Memory B cell (primary cell): ENCODE measurements around the gene GNA14.

Experiments used
- ATAC-seq: fragments of 150-1000 bp; cut with Tn5 transposase; 2 replicates; pipeline ENCODE4 v1.10.0; 2021; ENCODE audit warnings: low read depth, mild to moderate bottlenecking, moderate library complexity
- DNase-seq, 2 donors: peaks; one replicate each; pipeline ENCODE4 v3.0.0; 2022; ENCODE audit warnings: low spot score in 2 of 2
- H3K27ac Mint-ChIP-seq: one replicate; pipeline ENCODE4 v1.8.0; 2022; ENCODE audit warnings: mild to moderate bottlenecking, moderate library complexity, mixed read lengths
- H3K27me3 Mint-ChIP-seq: one replicate; pipeline ENCODE4 v1.8.0; 2022; ENCODE audit warnings: mixed read lengths
- H3K36me3 Mint-ChIP-seq: one replicate; pipeline ENCODE4 v1.8.0; 2022; ENCODE audit warnings: mild to moderate bottlenecking, mixed read lengths
- H3K4me1 Mint-ChIP-seq: one replicate; pipeline ENCODE4 v1.8.0; 2022; ENCODE audit warnings: mixed read lengths
- H3K4me3 Mint-ChIP-seq: one replicate; pipeline ENCODE4 v1.8.0; 2022; ENCODE audit warnings: mild to moderate bottlenecking, moderate library complexity, mixed read lengths
- H3K9me3 Mint-ChIP-seq: one replicate; pipeline ENCODE4 v1.8.0; 2022; ENCODE audit warnings: mixed read lengths

The GNA14 gene

DNA sequence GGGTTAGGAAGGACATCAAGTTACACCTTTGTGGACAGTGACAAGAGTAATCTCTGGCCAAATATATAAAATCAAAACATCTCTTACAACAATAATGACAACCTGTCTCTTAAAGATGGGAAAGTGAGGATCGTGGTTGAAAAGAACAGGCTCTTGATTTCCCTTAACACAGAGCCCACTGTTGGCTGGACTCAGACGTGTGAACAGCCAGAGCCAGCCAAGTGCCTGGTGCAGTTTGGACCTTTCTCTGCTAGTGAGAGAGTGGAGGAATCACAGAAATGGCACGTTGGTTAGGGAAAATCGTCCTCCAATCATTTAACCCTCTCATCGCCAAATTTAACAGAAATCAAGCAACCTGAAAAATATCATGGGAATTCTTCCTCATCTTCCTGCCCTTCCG, 131.3 kb downstream of the GNA14 start:
- Mint-ChIP-seq H3K27ac (no peak overlapping the region), H3K4me1 (no peaks in the 10 kb centered on the region), H3K9me3 (no peaks in the 10 kb centered on the region), H3K4me3 (no peak overlapping the region), H3K36me3 (no peaks in the 10 kb centered on the region), H3K27me3 (peaks cover 10% of the 10 kb centered on the region)
- ATAC-seq: no peak
- no peak for DNase-seq

GRCh38 chr9:77514886-77515711, 133.0 kb downstream of the GNA14 start:
- Mint-ChIP-seq H3K27me3 (peaks cover 8% of the 10 kb centered on the region), H3K36me3 (no peaks in the 10 kb centered on the region), H3K4me3 (no peak overlapping the region), H3K4me1 (no peaks in the 10 kb centered on the region), H3K27ac (no peak overlapping the region), H3K9me3 (no peaks in the 10 kb centered on the region)
- ATAC-seq: no peak
- no peak for DNase-seq

- Mint-ChIP-seq H3K27ac (no peak overlapping the region), H3K27me3 (peaks cover 8% of the 10 kb centered on the region), H3K9me3 (no peaks in the 10 kb centered on the region), H3K4me1 (no peaks in the 10 kb centered on the region), H3K36me3 (no peaks in the 10 kb centered on the region), H3K4me3 (no peak overlapping the region)
- no peak for ATAC-seq
- no peak for DNase-seq
Measured at GRCh38 chr9:77513457-77513856, 134.7 kb downstream of the GNA14 start.

- no peak overlapping the region for H3K27ac Mint-ChIP-seq
- no peak overlapping the region for H3K4me3 Mint-ChIP-seq
- H3K9me3 Mint-ChIP-seq: no peaks in the 10 kb centered on the region
- ATAC-seq: no peak
- H3K36me3 Mint-ChIP-seq: no peaks in the 10 kb centered on the region
- DNase-seq: no peak
- no peaks in the 10 kb centered on the region for H3K4me1 Mint-ChIP-seq
- peaks cover 8% of the 10 kb centered on the region for H3K27me3 Mint-ChIP-seq
Measured at GRCh38 chr9:77512876-77513275, 135.2 kb downstream of the GNA14 start.

DNA sequence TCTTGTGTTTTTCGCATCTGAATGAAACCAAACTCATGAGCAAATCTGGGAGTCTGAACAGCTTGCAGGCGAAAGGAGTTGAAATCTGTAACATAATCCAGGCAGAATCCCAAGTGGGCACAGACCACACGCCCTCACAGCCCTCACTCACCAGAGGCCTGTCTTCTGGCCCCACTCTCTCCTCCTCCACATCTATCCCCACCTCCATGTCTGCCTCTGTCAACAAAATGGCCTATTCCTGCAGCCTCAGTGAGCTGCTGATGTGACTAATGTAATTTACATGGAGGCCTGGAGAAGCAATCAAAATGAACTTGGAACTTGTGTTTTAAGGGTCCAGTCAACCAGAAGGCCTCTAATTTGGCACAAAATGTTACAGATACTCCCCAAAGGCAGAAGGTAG, 136.6 kb downstream of the GNA14 start:
- no peak overlapping the region for H3K27ac Mint-ChIP-seq
- no peaks in the 10 kb centered on the region for H3K36me3 Mint-ChIP-seq
- DNase-seq: no peak
- no peaks in the 10 kb centered on the region for H3K4me1 Mint-ChIP-seq
- peaks cover 8% of the 10 kb centered on the region for H3K27me3 Mint-ChIP-seq
- H3K4me3 Mint-ChIP-seq: no peak overlapping the region
- ATAC-seq: no peak
- H3K9me3 Mint-ChIP-seq: no peaks in the 10 kb centered on the region

GRCh38 chr9:77510666-77511065, 137.5 kb downstream of the GNA14 start:
- ATAC-seq (no peak), DNase-seq (no peak)
- no peaks in the 10 kb centered on the region for H3K36me3 Mint-ChIP-seq
- H3K4me3 Mint-ChIP-seq: no peak overlapping the region
- H3K27me3 Mint-ChIP-seq: peaks cover 8% of the 10 kb centered on the region
- H3K27ac Mint-ChIP-seq: no peak overlapping the region
- H3K9me3 Mint-ChIP-seq: no peaks in the 10 kb centered on the region
- H3K4me1 Mint-ChIP-seq: no peaks in the 10 kb centered on the region

GRCh38 chr9:77508396-77508795, 139.7 kb downstream of the GNA14 start:
- Mint-ChIP-seq H3K36me3 (no peaks in the 10 kb centered on the region), H3K4me1 (no peaks in the 10 kb centered on the region), H3K27ac (no peak overlapping the region), H3K27me3 (peaks cover 6% of the 10 kb centered on the region), H3K4me3 (no peak overlapping the region), H3K9me3 (no peaks in the 10 kb centered on the region)
- DNase-seq: no peak
- ATAC-seq: no peak

DNA sequence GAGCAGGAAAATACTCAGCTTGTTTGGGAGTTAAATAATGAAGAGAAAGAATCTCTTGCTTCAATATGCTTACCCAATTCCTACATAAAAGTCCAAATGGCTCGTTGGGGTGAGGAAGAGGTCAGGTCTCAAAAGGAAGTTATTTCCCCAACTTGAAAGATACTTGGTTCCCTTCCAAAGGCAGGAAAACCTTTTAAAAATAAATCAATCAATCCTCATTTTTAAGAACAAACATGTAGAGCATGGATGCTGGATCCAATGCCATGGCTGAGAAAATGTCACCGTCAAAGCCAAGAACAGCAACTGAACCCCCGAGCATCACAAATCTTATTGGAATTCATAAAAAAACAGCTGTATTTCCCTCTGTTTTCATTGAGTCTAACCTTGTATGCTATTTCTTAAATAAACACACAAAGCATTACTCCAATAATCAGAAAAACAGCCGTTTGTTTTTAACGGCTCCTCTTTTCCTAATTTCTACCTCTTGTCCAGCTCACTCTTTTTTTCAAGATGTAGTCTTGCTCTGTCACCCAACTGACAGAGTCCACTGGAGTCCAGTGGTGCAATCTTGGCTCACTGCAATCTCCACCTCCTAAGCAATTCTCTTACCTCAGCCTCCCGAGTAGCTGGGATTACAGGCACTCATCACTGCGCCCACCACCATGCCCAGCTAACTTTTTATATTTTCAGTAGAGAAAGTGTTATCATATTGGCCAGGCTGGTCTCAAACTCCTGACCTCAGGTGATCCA, 140.7 kb downstream of the GNA14 start:
- no peaks in the 10 kb centered on the region for H3K4me1 Mint-ChIP-seq
- ATAC-seq: no peak

GRCh38 chr9:77505232-77505631, 142.9 kb downstream of the GNA14 start:
- Mint-ChIP-seq H3K9me3 (no peaks in the 10 kb centered on the region), H3K27me3 (peaks cover 8% of the 10 kb centered on the region)
- no peak for ATAC-seq

More for the DNA sequence above, 140.7 kb downstream of the GNA14 start:
- H3K27ac Mint-ChIP-seq: no peak overlapping the region
- DNase-seq: no peak
- H3K27me3 Mint-ChIP-seq: peaks cover 6% of the 10 kb centered on the region
- no peak overlapping the region for H3K4me3 Mint-ChIP-seq
- no peaks in the 10 kb centered on the region for H3K36me3 Mint-ChIP-seq
- H3K9me3 Mint-ChIP-seq: no peaks in the 10 kb centered on the region

GRCh38 chr9:77502568-77502967, 145.6 kb downstream of the GNA14 start:
- Mint-ChIP-seq H3K27ac (no peak overlapping the region), H3K4me1 (no peaks in the 10 kb centered on the region), H3K36me3 (no peaks in the 10 kb centered on the region), H3K4me3 (no peak overlapping the region), H3K9me3 (no peaks in the 10 kb centered on the region), H3K27me3 (peaks cover 5% of the 10 kb centered on the region)
- ATAC-seq: no peak
- DNase-seq: no peak

More at GRCh38 chr9:77505232-77505631, 142.9 kb downstream of the GNA14 start:
- no peak overlapping the region for H3K27ac Mint-ChIP-seq
- DNase-seq: no peak
- no peaks in the 10 kb centered on the region for H3K36me3 Mint-ChIP-seq
- no peak overlapping the region for H3K4me3 Mint-ChIP-seq
- H3K4me1 Mint-ChIP-seq: no peaks in the 10 kb centered on the region

GRCh38 chr9:77498891-77499290, 149.2 kb downstream of the GNA14 start:
- no peaks in the 10 kb centered on the region for H3K36me3 Mint-ChIP-seq
- no peaks in the 10 kb centered on the region for H3K9me3 Mint-ChIP-seq
- H3K27me3 Mint-ChIP-seq: peaks cover 1% of the 10 kb centered on the region
- H3K27ac Mint-ChIP-seq: no peak overlapping the region
- no peak for DNase-seq
- no peaks in the 10 kb centered on the region for H3K4me1 Mint-ChIP-seq
- H3K4me3 Mint-ChIP-seq: no peak overlapping the region
- no peak for ATAC-seq

- no peak overlapping the region for H3K4me3 Mint-ChIP-seq
- no peak overlapping the region for H3K27ac Mint-ChIP-seq
- DNase-seq (no peak), ATAC-seq (no peak)
- peaks cover 1% of the 10 kb centered on the region for H3K27me3 Mint-ChIP-seq
- H3K4me1 Mint-ChIP-seq: no peaks in the 10 kb centered on the region
- no peaks in the 10 kb centered on the region for H3K36me3 Mint-ChIP-seq
- H3K9me3 Mint-ChIP-seq: no peaks in the 10 kb centered on the region
Measured at GRCh38 chr9:77497322-77498198, 150.6 kb downstream of the GNA14 start.

DNA sequence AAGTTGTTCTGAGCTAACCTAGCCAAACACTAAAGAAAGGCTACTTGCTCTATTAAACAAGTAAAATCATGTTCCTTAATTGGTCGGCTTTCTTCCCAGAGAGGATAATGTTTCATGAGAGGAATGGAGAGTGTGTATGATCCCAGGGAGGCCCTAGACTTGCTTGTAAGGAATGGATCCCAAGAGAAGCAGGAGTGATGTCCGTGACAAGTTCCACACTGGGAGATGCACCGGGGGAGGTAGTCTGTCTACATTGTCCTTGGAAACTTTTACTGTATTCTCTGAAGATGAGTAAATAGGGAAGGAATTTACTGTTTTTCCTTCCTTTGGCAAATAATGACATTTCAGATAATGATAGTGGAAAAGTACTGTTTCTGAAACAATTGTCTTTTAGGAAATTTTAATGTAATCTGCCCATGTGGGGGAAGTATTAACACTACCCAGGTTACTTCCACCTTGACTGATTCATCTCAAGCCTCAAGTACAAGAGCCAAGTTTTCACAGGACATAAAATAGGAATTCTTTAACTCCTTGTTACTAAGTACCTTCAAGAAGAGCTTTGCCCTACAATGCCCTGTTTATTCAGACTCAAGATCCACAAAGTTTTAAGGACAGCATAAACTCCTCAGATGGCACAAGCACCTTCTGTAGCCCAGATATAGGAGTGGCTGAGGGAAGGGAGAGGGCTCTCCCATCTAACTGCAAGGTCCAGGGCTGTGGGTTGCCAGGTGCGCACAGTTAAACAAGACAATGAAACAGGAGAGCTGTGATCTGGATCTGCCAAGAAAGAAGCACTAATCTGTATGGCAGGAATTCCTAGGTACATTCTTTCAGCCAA, 152.1 kb downstream of the GNA14 start:
- Mint-ChIP-seq H3K4me1 (no peaks in the 10 kb centered on the region), H3K9me3 (no peaks in the 10 kb centered on the region), H3K36me3 (no peaks in the 10 kb centered on the region), H3K27ac (no peak overlapping the region), H3K4me3 (no peak overlapping the region), H3K27me3 (no peaks in the 10 kb centered on the region)
- ATAC-seq (no peak), DNase-seq (no peak)
